Measurements from ENCODE around the gene LRG1.
"Not testable (repeated sequence)": the region's sequence is repeated elsewhere in the genome, so short reads cannot be mapped to it uniquely, and the experiment has no call there.

The LRG1 gene

DNA sequence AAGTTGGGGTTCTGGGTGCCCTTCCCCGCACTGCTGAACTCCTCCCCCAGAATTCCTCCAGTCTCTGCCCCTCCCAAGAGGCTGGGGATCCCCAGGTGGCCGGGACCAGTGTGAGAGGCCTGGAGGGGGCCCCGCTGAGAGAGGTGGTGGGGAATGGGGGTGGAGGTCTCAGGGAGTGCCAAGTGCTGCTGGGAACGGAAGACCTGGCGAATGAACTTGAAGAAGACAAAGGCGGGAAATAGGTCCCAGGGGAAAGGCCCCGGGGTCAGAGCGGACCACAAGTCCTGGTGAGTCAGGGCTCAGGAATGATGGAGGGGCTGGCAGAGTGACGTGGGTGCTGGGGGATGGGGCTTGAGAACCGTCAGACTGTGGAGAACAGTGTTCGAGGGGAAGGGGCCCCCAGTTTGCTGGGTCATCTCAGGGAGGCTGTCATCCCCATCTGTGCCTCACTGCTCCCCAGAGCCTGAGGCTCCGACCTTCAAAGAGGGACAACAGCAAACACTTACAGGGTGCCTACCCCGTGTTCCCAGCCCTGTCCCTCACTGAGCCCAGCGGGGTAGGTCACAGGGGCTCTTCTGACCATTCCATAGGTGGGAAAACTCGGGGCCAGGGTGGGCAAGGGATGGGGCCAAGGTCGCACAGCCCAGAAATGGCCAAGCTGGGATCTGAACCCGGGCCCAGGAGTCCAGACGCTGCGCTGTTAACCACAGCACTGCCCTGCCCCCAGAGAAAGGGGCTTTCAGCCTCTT lies 35.6 kb upstream of the LRG1 start:
- DNase-seq, result no peak

DNA sequence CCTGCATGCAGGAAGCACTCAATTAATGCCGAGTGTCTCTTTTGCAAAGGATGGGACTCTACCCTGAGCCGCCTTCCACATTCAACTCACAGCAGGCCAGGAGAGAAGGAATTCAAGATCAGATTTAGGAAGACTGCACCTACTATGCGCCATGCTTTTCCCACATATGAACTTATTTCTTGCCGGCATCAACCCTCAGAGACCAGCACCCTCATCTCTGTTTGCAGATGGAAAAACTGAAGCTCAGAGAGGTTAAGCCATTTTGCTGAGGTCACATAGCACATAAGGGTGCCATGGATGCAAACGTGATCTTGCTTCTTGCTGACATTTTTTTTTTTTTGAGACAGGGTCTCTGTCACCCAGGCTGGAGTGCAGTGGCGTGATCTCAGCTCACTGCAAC lies 33.8 kb upstream of the LRG1 start:
- no peak for DNase-seq

- no peak for DNase-seq
Measured at GRCh38 chr19:4571305-4571917, 31.6 kb upstream of the LRG1 start.

- no peak for DNase-seq
Measured at GRCh38 chr19:4570916-4571304, 31.1 kb upstream of the LRG1 start.

DNA sequence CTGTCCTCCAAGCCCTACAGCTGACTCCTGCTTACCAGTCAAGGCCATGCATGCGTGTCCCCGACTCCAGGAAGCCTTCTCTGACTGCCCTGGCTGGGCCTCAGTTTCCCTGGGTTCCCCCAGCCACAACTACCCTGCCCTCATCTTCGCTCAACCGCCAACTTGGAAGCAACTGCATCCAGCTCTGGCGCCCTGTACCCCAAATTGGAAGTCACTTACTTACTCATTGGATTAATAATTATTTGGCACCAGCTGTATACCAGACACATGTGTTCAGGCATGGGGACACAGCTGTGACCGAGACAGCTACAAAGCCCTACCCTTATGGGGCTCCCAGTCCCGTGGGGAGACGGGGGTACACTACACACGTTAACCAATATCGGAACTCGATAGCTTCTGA lies 30.6 kb upstream of the LRG1 start:
- DNase-seq, result no peak

- no peak for DNase-seq
Measured at GRCh38 chr19:4568886-4569285, 29.1 kb upstream of the LRG1 start.

DNA sequence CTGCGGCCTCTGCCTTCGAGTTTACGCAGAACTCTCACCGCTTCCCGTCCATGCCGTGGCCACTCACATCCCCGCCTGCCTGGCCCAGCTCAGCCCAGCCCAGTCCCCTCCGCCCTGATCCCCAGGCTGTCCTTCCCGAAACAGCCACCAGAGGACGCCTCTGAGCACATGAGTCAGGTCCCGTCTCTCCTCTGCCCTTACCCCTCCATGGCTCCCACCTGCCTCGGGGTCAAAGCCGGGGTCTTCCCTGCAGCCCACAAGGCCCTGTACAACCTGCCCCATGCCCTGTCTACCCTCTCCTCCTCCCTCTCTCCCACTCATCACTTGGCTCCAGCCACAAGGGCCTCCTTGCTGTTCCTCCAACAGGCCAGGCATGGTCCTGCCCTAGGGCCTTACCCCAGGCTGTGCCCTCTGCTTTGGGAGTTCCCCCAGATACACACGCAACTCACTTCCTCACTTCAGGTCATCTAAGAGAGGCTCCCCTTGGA lies 27.8 kb upstream of the LRG1 start:
- DNase-seq, result no peak

DNA sequence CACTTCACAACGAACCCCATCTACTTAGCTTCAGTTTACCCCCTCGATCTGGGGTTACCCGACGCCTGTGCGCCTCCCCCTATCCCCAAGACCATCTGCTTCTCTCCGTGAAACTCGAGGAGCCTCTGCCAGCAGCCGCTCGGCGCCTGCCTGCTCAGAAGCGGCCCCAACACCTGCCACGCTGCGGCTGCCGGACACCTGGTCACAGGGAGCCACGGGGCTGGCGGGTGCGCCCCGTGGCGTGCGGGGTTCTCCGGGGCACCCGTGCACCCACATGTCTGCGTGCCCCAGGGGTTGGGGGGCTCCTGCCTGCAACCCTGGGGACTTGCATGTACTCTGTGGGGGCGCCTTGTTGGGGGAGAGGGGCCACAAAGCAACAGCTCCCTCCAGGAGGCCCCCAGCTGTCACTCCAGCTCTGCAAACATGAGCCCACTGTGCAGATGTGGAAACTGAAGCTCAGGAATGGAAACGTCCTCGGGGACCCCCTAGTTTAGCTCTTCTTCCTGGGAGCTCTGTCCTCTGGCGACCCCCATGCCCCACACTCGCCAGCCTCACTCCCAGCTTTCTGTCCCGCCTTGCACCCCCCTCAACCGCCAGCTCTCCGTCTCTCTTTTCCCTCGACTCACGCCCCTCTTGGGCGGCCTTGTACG lies 26.7 kb upstream of the LRG1 start:
- DNase-seq, result peak; percentile 24

DNA sequence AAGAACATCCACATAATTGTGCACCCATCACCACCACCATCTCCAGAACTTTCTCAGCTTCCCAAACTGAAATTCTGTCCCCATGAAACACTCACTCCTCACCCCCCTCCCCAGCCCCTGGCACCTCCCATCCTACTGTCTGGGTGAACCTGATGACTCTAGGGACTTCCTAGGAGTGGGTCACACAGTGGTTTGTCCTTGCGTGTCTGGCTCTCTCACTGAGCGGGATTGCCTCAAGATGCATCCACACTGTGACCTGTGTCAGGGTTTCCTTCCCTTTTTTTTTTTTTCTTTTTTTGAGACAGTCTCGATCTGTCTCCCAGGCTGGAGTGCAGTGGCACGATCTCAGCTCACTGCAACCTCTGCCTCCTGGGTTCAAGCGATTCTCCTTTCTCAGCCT lies 23.7 kb upstream of the LRG1 start:
- DNase-seq, result not testable (repeated sequence)

DNA sequence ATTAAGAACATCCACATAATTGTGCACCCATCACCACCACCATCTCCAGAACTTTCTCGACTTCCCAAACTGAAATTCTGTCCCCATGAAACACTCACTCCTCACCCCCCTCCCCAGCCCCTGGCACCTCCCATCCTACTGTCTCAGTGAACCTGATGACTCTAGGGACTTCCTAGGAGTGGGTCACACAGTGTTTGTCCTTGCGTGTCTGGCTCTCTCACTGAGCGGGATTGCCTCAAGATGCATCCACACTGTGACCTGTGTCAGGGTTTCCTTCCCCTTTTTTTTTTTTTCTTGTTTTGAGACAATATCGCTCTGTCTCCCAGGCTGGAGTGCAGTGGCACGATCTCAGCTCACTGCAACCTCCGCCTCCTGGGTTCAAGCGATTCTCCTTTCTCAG lies 22.2 kb upstream of the LRG1 start:
- not testable (repeated sequence) for DNase-seq

DNA sequence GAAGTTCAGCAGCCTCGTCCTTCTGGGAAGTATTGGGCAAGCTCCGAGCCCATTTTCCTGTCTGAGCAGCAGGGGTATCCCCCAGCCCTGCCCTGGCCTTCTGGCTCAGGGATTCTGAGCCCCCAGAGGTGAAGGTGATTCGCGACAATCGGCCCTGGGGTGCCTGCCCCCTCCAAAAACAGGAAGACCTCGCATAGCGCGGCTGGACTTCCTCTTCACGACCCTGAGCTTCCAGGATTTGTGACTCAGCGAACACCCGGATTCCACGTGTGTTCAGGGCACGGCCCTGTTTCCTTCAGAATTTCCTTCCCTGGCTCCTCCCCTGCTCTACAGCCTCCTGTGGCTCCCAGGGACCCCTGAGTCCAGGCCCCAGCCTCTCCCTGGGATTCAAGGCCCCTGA lies 19.7 kb upstream of the LRG1 start, which contains the start of gene SEMA6B:
TSS of gene SEMA6B (minus strand) at position 116 of the 400 bp plus-strand sequence. CDS start 1,227 bp downstream, outside the sequence.
- no peak for DNase-seq

DNA sequence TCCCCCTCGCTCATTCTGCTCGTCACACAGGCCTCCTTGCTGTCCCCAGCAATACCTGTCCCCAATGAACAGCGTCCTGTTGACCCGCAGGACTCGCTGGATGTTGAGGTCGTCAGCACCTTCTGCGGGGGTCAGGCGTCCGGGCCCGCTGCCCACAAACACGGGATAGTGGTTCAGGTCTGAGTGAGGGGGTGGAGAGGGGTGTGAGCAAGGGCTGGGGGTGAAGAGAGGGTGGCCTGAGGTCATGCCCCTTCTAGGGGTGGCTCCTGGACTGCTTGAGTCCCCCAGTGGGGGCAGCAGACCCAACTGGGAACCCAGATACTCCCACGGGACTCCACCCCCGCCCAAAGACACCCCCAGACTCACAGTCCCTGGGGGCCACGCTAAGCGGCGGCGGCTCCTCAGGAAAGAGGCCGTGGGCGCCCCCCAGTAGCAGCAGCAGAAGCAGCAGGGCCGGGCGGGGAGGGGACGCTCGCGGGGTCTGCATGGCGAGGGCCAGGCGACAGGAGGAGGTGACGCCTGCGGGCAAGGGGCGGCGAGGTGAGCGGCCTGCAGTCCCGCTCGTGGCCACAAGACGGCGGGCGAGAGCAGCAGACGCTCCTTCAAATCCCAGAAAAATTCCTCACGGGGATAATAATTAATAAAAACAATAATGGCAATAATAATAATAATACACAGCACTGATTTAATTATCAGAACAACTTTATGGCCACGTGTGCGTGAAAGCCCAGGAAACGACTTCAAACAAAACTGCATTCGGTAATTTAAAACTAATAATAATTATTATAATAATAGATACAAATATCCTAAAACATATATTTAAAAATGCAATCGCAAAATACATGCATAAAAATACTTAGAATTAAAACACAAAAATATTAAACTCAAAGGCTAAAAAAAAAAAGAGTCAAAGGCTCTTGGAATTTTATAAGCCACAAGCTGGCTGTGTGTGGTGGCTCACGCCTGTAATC lies 18.4 kb upstream of the LRG1 start:
- DNase-seq, result no peak

- DNase-seq, result no peak
Measured at GRCh38 chr19:4557144-4557970, 17.5 kb upstream of the LRG1 start.

- no peak for DNase-seq
Measured at GRCh38 chr19:4556597-4557127, 16.8 kb upstream of the LRG1 start.

DNA sequence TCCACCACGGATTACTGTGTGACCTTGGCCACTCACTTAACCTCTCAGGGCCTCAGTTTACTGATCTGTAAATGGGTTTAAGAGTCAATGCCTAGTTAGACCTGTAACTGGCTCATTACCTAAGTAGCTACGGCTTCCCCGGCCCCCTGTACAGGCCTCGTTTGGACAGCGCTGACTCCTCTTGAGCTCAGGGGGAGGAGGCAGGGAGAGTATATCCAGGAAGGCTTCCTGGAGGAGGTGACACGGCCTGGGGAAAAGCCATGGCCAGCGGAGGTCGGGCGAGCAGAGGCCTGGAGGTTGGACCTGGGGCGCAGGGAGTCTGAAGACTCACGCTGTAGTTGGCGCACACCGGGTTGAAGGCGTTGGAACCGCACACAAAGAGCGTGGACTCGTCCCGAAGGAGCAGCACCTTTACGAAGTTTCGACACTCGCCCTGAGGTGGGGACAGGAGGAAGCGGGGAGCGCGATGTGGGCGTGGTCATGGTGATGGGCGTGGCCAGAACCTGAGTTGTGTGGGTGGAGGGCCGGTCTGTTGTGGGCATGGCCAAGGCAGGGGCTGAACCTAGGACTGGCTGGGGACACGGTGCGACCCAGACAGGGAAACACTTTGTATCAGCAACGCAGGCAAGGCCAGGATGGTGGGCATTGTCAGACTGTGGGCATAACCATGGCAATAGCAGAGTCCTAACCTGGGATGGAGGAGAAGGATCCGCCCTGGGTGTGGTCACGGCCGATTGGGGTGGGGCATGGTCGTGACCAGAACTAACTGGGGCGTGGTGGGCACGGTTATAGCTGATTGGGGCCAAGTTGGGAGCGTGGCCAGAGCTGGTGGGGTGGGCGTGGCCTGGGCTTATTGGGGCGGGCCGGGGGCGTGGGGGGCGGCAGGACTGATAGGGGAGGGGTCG lies 16.1 kb upstream of the LRG1 start:
- no peak for DNase-seq

DNA sequence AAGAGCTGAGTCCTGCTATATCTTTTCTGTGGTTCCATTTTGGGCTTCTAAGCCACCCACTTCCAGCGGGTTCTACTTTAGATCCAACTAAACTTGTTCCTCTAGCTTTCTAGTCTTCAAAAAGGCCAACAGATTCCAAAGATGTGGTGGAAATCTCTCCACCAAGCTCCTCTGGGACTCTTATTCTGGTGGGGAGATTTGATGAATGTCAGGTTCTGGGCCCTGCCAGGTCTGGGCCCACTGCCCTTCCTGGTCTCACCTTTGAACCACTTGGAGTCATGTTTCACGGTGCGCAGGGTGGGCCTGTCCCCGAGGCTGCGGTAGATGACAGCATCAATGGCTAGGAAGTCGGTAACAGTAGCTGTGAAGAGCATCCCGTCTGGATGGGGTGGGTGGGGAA lies 14.9 kb upstream of the LRG1 start:
- no peak for DNase-seq

DNA sequence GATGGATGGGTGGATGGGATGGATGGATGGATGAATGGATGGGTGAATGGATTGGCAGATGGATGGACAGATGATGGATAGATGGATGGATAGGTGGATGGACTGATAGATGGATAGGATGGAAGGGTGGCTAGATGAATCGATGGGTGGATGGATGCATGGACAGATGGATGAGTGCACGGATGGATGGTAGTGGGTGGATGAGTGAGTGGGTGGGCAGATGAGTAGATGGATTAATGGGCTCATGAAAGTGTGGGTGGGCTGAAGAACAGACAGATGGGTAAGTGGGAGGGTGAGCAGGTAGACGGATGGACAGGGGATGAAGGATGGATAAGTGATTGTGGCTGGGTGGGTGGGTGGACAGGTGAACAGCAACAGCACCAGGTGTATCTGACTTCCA lies 13.9 kb upstream of the LRG1 start:
- no peak for DNase-seq

- no peak for DNase-seq
Measured at GRCh38 chr19:4553092-4553695, 13.4 kb upstream of the LRG1 start.

- DNase-seq, result no peak
Measured at GRCh38 chr19:4552525-4552819, 12.6 kb upstream of the LRG1 start.

- DNase-seq, result no peak
Measured at GRCh38 chr19:4550479-4551050, 10.7 kb upstream of the LRG1 start.
